ENCODE measurements around the gene PNRC2.
"Not testable (repeated sequence)": the region's sequence is repeated elsewhere in the genome, so short reads cannot be mapped to it uniquely, and the experiment has no call there.

Gene PNRC2

GRCh38 chr1:23977854-23978191 is 18.2 kb downstream of the PNRC2 start:
- Histone ChIP-seq H3K9me3 (ENCODE audit: low read depth, low read length) (no peaks in the 10 kb centered on the region), H3K9ac (ENCODE audit: insufficient read length) (peak overlapping the region; percentile 96), H3K27ac (0 out of 2 replicates have a peak overlapping the region, but pooled peaks have one; percentile 99), H3K4me3 (peak overlapping the region; percentile 80), H3K36me3 (ENCODE audit: insufficient read depth, low read length) (peaks cover 68% of the 10 kb centered on the region)
- TF ChIP-seq FOXP2 (optimal IDR thresholded peaks at IDR 0.05; ENCODE audit: control extremely low read depth, extremely low read length, insufficient read depth) (no peak), EZH2 (IDR thresholded peaks at IDR 0.05) (no peak), POLR2AphosphoS5 (IDR thresholded peaks at IDR 0.05; ENCODE audit: borderline replicate concordance, low read depth, low read length) (no peak)
- no peak for DNase-seq (ENCODE audit: low read depth, low spot score)

GRCh38 chr1:23978805-23979204 is 19.2 kb downstream of the PNRC2 start:
- peaks cover 58% of the 10 kb centered on the region for H3K36me3 ChIP-seq (ENCODE audit: insufficient read depth, low read length)
- peak overlapping the region; percentile 99; the same call in 1 of the 2 replicates for H3K27ac ChIP-seq
- TF ChIP-seq EZH2 (IDR thresholded peaks at IDR 0.05) (no peak), FOXP2 (optimal IDR thresholded peaks at IDR 0.05; ENCODE audit: control extremely low read depth, extremely low read length, insufficient read depth) (no peak), POLR2AphosphoS5 (IDR thresholded peaks at IDR 0.05; ENCODE audit: borderline replicate concordance, low read depth, low read length) (no peak)
- H3K4me3 ChIP-seq: peak overlapping the region; percentile 80
- peak overlapping the region; percentile 96 for H3K9ac ChIP-seq (ENCODE audit: insufficient read length)
- no peaks in the 10 kb centered on the region for H3K9me3 ChIP-seq (ENCODE audit: low read depth, low read length)
- no peak for DNase-seq (ENCODE audit: low read depth, low spot score)

DNA sequence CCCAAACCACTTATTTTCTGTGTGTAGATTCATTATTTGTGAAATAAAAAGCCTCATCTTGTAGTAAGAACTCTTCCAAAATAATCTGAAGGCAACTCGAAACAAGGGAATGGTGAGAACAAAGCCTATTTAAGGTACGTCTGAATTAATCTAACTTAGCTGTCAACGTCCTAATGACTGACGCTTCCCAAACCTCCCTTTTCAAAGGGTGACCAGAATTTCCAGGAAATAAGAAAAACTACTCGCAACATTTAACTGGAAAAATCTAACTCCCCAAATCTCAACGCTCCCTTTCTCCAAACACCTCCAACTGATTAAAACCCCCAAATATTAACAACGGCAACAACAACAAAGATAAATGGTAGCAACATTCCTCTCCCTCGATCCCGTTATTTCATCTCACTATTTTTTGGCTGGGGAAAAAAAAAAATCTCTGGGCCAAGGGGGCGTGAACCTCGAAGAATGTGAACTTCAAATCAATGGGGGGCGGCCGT is 19.8 kb downstream of the PNRC2 start:
- H3K4me3 ChIP-seq: peak overlapping the region; percentile 80
- DNase-seq (ENCODE audit: low read depth, low spot score): no peak
- H3K9me3 ChIP-seq (ENCODE audit: low read depth, low read length): no peaks in the 10 kb centered on the region
- peaks cover 52% of the 10 kb centered on the region for H3K36me3 ChIP-seq (ENCODE audit: insufficient read depth, low read length)
- H3K9ac ChIP-seq (ENCODE audit: insufficient read length): peak overlapping the region; percentile 96
- TF ChIP-seq FOXP2 (optimal IDR thresholded peaks at IDR 0.05; ENCODE audit: control extremely low read depth, extremely low read length, insufficient read depth) (no peak), EZH2 (IDR thresholded peaks at IDR 0.05) (no peak), POLR2AphosphoS5 (IDR thresholded peaks at IDR 0.05; ENCODE audit: borderline replicate concordance, low read depth, low read length) (no peak)
- H3K27ac ChIP-seq: peak overlapping the region; percentile 99

DNA sequence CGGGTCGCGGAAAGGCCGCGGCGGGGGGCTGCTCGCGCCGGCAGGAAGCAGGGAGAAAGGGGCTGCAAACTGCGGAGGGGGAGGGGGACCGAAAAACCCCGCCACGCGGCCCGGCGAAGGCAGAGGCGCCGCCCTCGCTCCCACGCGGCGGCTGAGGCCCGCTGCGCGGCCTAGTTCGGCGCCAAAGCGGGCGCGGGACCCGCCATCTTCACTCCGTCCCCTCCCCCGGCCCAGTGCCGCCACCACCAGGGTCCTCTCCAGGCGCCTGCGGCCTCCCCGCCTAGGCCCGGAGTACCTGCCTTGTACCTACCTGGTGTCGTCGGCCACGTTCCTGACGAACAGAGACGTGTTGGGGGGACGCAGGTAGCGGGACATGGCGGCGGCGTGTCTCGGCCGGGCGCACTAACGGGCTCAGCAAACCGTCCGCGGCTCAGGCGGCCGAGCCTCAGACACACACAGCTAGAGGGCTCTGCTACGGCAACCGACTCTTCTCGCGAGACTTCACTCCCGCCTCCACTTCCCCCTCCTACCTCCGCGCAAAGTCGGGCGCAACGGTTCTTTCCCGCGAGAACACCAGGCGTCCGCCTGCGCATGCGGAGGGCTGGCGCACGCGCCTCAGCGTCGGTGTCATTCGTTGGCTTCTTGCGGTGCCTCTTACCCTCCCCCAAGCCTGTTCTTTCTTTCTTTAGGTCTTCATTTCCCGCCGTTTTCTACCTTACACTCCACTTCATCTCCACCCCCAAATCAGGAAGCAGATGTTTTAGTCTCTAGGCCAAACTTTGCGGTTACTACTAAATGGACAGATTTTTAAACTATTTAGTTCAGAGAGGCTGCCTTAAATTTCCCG is 20.5 kb downstream of the PNRC2 start, which contains the start of gene SRSF10:
TSS of gene SRSF10 (minus strand) at position 447 of the 847 bp plus-strand sequence. CDS start at position 375, 72 bp downstream.
- Histone ChIP-seq H3K36me3 (ENCODE audit: insufficient read depth, low read length) (peaks cover 45% of the 10 kb centered on the region), H3K4me3 (peak within 1 kb of the TSS; percentile 80), H3K27ac (peak within 1 kb of the TSS; percentile 99), H3K9ac (ENCODE audit: insufficient read length) (peak within 1 kb of the TSS; percentile 96), H3K9me3 (ENCODE audit: low read depth, low read length) (no peaks in the 10 kb centered on the region)
- peak; percentile 94 for DNase-seq (ENCODE audit: low read depth, low spot score)
- TF ChIP-seq POLR2AphosphoS5 (IDR thresholded peaks at IDR 0.05; ENCODE audit: borderline replicate concordance, low read depth, low read length) (peak; percentile 99), FOXP2 (optimal IDR thresholded peaks at IDR 0.05; ENCODE audit: control extremely low read depth, extremely low read length, insufficient read depth) (no peak), EZH2 (IDR thresholded peaks at IDR 0.05) (no peak)

DNA sequence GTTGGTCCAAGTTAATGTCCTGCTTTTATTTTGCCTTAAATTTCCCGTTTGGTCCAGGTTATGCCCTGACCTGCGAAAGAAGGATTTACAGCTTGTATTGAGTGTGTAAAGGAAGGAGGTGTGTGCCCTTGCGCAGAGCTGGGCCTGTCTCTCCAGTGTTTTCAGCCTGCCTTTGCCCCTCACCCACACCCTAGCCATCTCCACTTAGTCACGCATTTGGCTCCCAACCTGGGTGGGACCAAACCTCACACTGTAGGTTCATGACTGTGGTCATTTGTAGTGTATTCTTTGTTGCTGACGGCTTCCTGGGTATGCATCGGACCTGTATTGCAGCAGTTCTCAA is 21.1 kb downstream of the PNRC2 start:
- TF ChIP-seq EZH2 (IDR thresholded peaks at IDR 0.05) (no peak), POLR2AphosphoS5 (IDR thresholded peaks at IDR 0.05; ENCODE audit: borderline replicate concordance, low read depth, low read length) (no peak), FOXP2 (optimal IDR thresholded peaks at IDR 0.05; ENCODE audit: control extremely low read depth, extremely low read length, insufficient read depth) (no peak)
- Histone ChIP-seq H3K4me3 (peak overlapping the region; percentile 73), H3K27ac (peak overlapping the region; percentile 99), H3K9ac (ENCODE audit: insufficient read length) (peak overlapping the region; percentile 95), H3K9me3 (ENCODE audit: low read depth, low read length) (no peaks in the 10 kb centered on the region), H3K36me3 (ENCODE audit: insufficient read depth, low read length) (peaks cover 39% of the 10 kb centered on the region)
- DNase-seq (ENCODE audit: low read depth, low spot score): no peak

DNA sequence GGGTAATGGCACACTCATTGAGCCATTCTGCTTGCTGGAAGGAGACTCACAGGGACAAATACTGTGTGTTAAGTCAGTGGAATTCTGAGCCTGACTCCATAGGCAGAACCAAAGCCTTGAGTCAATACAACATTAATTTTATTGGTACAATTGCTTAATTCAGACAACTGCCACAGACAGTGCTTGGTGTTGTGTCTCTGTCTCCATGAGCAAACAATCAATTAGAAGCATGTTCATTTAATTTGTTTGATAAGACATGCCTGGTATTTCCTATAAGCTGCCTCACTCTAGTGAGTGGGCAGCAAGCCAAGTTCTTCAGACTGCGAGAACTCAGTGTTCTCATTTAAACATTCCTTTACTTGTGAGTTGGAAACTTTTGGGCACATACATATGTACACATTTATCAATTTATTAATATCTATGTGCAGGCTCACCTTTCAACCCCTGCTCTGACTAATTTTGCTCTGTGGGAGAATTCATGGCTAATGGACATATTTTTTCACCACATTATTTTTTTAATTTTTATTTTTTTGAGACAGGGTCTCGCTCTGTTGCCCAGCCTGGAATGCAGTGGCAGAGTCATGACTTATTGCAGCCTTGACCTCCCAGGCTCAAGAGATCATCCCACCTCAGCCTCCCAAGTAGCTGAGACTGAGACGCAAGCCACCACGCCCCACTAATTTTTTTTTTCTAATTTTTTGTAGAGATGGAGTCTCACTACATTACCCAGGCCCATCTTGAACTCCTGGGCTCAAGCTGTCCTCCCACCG is 25.0 kb downstream of the PNRC2 start:
- Histone ChIP-seq H3K36me3 (ENCODE audit: insufficient read depth, low read length) (peaks cover under 1% of the 10 kb centered on the region; the same call in 1 of the 2 replicates), H3K9me3 (ENCODE audit: low read depth, low read length) (no peaks in the 10 kb centered on the region), H3K9ac (ENCODE audit: insufficient read length) (peak overlapping the region; percentile 27), H3K4me3 (peak overlapping the region; percentile 3; the same call in 1 of the 2 replicates), H3K27ac (peak overlapping the region; percentile 58)
- DNase-seq (ENCODE audit: low read depth, low spot score): no peak
- no peak for TF ChIP-seq EZH2 (IDR thresholded peaks at IDR 0.05)
- TF ChIP-seq FOXP2 (optimal IDR thresholded peaks at IDR 0.05; ENCODE audit: control extremely low read depth, extremely low read length, insufficient read depth): peak; percentile 46

- H3K27ac ChIP-seq; H3K9ac ChIP-seq (ENCODE audit: insufficient read length); DNase-seq (ENCODE audit: low read depth, low spot score): not testable (repeated sequence)
Observed at GRCh38 chr1:23987038-23987437, 27.4 kb downstream of the PNRC2 start.

GRCh38 chr1:23989263-23989662 is 29.6 kb downstream of the PNRC2 start:
- TF ChIP-seq EZH2 (IDR thresholded peaks at IDR 0.05): no peak
- TF ChIP-seq POLR2AphosphoS5 (IDR thresholded peaks at IDR 0.05; ENCODE audit: borderline replicate concordance, low read depth, low read length): no peak
- TF ChIP-seq FOXP2 (optimal IDR thresholded peaks at IDR 0.05; ENCODE audit: control extremely low read depth, extremely low read length, insufficient read depth): no peak
- no peak overlapping the region for H3K4me3 ChIP-seq
- no peak overlapping the region for H3K9ac ChIP-seq (ENCODE audit: insufficient read length)
- no peaks in the 10 kb centered on the region for H3K36me3 ChIP-seq (ENCODE audit: insufficient read depth, low read length)
- no peak overlapping the region for H3K27ac ChIP-seq
- no peaks in the 10 kb centered on the region for H3K9me3 ChIP-seq (ENCODE audit: low read depth, low read length)
- DNase-seq (ENCODE audit: low read depth, low spot score): no peak

More at GRCh38 chr1:23987038-23987437, 27.4 kb downstream of the PNRC2 start:
- H3K36me3 ChIP-seq (ENCODE audit: insufficient read depth, low read length); H3K9me3 ChIP-seq (ENCODE audit: low read depth, low read length); H3K4me3 ChIP-seq: not testable (repeated sequence)

- H3K36me3 ChIP-seq (ENCODE audit: insufficient read depth, low read length); H3K9ac ChIP-seq (ENCODE audit: insufficient read length); H3K27ac ChIP-seq; H3K9me3 ChIP-seq (ENCODE audit: low read depth, low read length); DNase-seq (ENCODE audit: low read depth, low spot score); H3K4me3 ChIP-seq: not testable (repeated sequence)
Observed at GRCh38 chr1:23992011-23992410, 32.4 kb downstream of the PNRC2 start.
